Stimulated activated CD4-positive, alpha-beta T cell treated with anti-CD3 and anti-CD28 coated beads, Interleukin-1b, Interleukin-23, amount 100 ng/mL, for 1 hour (primary cell): ENCODE data around the gene RHBDL2.
"Not testable (repeated sequence)": the region's sequence is repeated elsewhere in the genome, so short reads cannot be mapped to it uniquely, and the experiment has no call there.

Experiments used
- DNase-seq, 2 donors: peaks; one replicate each; pipeline ENCODE4 v3.0.0-alpha.2; 2020; ENCODE audit warnings: low read depth in 2 of 2

The RHBDL2 gene

DNA sequence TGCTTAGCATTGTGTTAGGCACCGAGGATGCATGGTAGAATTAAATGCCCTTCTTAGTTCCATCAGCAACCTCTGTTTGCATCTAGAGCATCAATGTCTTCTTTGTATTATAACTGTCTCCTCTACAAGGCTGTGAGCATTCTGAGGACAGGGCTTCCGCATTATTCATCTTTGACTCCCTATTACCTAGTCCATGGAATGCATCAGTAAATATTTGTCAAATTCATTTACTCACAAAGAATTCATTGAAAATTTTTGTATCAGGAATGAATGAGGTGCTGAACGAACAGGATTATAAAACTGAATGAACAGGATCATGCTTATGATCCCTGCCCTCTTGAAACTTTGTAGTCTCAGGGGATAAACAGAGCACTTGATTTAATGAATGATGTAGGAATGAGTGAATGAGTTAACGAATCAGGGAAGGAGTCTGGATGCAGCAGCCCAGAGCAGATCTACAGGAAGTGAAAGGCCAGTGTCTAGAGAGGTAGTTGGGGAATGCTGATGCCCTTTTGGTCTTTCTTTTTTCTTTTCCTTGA lies 2.8 kb downstream of the RHBDL2 start:
- no peak for DNase-seq

DNA sequence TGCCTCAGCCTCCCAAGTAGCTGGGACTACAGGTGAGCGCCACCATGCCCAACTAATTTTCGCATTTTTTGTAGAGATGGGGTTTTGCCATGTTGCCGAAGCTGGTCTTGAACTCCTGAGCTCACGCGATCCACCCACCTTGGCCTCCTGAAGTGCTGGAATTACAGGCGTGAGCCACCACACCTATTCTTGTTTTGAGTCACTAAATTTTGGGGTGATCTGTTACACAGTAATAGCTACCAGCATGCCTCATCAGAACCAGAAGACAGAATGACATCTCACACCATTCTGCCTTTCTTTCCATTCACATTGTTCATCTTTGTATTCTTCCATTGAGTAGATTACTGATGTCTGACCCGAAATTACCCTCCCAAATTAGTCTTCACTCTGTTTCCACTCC lies 9.1 kb downstream of the RHBDL2 start:
- no peak for DNase-seq

DNA sequence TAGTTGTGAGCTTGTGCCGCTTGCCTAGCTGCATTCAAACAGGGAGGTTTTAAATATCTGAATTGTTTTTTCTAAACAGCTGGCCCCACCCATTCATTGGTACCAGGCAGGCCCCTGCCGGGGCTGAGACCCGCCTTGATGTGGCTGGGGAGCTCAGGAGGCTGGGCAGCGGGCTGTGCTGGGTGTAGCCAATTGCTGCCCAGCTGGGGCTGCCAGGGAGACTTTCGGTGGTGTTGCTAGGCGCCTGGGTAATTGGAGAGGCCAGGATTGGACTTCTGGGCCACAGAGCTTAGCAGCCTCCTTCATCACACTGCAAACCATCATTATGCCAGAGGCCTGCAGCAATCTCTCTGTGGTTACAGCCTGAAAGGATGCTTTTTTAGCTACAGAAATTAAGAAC lies 12.2 kb downstream of the RHBDL2 start:
- DNase-seq = no peak

DNA sequence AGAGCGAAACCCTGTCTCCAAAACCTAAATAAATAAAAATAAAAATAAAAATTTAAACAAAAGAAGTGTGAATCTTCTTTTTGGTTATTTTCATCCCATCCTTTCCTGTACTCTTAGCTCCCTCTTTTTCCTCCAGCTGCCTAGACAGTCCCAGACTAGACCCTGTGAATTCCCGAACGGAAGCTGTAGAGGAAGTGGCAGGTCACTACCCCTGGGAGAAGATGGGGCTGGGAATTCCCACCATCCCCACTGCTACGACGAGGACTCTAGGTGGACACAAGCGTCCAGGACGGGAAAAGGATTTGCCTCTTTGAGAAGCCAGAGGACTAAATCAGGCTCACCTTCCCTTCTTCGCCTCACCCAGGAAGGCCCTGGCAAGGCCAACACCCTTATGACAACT lies 12.6 kb downstream of the RHBDL2 start:
- no peak for DNase-seq

DNA sequence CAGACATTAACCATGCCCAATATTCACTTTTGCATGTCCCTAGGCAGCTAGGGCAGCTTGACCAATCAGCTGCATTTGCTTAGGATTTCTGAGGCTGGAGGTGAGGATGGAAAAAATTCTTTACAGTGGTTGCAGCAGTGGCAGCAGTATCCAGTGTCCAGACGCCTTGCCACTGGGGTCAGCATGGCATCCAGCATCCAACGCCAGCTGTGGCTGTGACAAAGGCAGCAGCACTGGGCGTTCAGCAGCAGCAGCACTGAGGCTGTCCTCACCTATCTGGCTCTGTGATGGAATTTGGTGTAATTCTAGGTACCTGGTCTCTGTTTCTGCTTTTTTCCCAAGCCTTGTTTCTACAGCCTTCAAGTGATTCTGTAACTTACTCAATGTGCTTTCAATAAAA lies 15.5 kb downstream of the RHBDL2 start:
- DNase-seq = no peak

DNA sequence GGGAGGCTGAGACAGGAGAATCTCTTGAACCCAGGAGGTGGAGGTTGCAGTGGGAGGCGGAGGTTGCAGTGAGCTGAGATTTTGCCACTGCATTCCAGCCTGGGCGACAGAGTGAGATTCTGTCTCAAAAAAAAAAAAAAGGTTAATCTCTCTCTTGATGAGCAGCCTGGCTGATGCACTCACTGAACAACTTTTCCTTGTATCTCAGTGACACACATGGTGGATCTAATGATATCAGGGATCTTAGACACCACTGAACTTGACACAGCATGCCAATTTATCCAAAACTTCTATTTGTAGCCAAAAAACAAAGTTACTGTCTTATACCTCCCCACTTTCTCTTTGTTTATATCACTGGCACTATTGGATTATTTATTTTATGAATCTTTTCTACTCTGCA lies 16.2 kb downstream of the RHBDL2 start:
- DNase-seq = no peak

DNA sequence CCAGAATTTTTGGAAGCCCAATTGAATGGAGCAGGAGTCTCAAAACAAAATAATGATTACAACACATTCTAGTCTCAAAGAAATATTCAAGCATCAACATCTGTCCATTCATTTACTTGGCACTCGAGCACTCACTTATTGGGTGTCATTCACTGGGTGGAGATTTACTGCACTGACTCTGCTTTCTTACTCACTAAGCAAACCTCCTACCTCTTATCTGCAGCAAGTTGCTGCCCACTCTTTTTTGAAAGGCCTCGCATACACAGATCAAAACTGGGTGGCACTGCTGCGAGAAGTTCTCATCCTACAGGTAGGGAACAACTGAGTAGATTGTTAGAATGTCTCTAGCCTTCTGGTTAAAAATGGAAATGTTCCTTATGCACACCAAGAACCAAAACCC lies 18.0 kb downstream of the RHBDL2 start:
- DNase-seq = no peak

DNA sequence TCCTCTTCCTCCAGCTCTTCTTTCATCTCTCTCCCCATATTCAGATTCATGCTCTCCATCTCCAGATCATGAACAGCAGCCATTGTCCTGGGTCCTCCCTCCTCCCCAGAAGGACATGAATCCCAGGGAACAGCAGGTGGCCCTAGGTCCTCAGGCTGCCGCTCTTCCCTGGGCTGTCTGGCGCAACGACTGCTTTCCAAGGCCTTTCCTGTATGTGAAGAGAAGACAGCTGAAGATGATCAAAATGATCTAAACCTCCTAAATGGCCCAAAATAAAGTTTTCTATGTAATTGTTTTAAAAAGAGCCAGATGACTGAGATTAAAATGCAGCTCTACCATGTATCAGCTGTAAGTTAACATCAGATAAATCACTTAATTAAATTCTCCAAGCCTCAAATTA lies 22.5 kb downstream of the RHBDL2 start:
- no peak for DNase-seq

DNA sequence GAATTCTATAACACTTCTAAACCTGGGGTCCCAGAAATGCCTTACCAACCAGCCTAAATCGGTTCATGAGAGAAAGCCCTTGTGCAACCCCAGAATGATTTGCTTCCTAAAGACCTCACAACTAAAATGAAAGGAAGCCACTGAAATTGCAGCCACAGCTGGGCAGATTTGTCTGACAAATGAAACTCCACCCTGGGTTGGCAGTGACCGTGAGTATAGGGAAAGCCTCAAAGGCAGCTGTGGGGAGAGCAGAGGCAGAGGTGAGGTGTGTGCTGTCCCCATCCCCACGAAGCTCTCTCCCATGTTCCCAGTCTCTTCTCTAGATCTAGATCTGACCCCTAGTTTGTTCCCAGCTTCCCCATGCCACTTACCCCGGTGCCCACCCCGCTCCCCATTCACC lies 23.1 kb downstream of the RHBDL2 start:
- no peak for DNase-seq

DNA sequence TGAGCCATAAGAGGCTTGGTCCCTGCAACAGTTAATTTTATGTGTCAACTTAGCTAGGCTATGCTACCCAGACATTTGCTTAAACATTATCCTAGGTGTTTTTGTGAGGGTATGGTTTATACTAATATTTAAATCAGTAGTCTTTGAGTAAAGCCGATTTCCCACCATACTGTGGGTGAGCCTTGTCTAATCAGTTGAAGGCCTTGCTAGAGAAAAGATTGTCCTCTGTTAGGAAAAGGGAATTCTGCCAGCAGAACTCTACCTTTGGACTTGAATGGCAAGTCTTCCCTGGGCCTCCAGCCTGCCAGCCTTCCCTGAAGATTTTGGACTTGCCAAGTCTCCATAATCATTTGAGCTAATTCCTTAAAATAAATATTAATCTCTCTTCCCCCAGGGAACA lies 23.9 kb downstream of the RHBDL2 start:
- DNase-seq = no peak

DNA sequence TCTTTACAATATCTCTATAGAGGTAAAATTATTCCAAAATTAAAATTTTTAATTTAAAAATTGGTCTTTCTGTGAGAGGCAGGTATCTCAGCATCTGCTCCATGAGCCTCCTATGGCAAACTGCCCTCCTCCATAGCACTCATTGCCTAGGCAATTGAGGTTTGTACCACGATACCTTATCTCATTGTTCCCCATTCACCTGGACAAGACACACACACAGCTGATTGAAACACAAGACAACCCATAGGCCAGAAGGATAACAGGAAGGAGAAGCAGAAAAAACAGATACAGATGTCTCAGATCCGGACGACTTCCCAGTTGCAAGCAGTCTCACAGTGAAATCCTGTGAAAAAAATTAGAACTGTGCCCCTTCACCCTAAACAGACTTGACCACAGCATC lies 24.3 kb downstream of the RHBDL2 start:
- no peak for DNase-seq

DNA sequence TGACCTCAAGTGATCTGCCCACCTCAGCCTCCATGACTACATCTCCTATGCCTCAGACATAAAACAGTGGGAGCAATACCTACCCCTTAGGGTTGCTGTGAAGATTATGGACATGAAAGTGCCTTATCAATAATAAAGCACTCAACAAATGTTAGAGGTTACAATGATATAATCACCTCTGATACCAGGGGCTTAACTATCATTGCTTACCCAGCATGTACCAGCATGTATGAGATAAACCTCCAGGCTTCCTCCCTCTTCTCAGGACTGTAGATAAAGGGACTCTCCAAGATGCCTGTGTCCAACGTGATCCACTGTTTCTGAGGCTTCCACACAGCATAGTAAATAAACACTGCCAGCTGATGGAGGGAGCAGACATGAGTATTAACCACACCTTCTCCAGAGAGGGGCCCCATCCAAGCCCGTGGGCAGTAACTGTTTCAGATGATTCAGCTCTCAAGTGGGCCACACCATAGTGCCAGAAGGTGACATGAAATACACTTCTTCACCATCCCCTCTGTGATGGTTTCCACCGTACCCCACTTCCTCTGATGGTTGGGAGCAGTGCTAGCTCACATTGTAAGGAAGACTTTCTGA lies 26.2 kb downstream of the RHBDL2 start:
- DNase-seq = no peak

DNA sequence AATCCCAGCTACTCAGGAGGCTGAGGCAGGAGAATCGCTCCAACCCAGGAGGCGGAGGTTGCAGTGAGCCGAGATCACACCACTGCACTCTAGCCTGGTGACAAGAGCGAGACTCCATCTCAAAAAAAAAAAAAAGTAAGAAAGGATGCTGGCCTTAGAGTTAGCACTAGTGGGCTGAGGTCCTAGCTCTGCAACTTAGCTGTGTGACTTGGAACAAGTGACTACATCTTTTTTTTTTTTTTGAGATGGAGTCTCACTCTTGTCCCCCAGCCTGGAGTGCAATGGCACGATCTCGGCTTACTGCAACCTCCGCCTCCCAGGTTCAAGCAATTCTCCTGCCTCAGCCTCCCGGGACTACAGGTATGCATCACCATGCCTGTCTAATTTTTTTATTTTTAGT lies 26.7 kb downstream of the RHBDL2 start:
- DNase-seq = not testable (repeated sequence)

DNA sequence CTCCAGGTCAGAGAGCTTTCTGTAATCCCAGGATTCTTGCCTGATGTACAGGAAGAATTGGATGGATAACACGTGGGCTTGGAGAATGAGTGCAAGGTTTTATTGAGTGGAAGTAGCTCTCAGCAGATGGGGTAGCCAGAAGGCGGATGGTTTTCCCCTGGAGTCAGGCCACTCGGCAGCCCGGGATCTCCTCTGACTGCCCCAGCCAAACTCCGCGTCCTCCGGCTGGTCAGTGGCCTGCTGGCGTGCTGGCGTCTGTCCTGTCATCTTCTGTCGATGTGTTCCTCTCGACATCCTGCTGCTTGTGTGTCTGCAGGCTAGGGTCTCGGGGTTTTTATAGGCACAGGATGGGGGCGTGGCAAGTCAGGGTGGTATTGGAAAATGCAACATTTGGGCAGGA lies 32.8 kb downstream of the RHBDL2 start:
- no peak for DNase-seq

DNA sequence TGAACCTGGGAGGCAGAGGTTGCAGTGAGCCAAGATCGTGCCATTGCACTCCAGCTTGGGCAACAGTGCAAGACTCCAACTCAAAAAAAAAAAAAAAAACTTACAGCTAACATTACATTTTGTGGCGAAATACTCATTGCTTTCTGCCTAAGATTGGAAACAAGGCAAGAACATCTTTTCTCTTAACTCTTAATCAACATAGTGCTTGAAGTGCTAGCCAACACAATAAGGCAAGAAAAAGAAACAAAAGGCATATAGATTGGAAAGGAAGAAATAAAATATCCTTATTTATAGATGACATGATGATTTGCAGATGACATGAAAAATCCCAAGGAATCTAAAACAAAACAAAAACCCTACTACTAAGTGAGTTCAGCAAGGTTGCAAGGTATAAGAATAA lies 35.6 kb downstream of the RHBDL2 start:
- DNase-seq = no peak

DNA sequence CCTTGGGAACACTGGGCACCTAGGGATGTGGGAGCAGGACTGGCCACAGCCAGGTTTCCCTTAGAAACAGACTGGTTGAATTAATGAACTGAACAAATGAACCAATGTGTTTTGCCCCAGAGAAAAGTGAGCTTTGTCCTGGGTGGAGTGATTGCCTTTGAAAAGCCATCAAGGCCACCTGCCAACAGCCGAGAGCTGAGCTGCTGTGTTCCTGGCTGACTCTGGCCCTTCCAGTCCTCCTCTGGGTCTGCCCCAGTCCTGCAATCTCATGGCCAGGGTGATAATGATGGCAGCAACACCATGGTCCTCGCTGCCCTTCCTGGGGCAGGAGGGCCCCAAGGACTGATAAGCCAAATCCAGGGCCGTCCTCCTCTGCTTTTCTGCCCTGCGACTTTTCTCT lies 42.1 kb downstream of the RHBDL2 start:
- no peak for DNase-seq

DNA sequence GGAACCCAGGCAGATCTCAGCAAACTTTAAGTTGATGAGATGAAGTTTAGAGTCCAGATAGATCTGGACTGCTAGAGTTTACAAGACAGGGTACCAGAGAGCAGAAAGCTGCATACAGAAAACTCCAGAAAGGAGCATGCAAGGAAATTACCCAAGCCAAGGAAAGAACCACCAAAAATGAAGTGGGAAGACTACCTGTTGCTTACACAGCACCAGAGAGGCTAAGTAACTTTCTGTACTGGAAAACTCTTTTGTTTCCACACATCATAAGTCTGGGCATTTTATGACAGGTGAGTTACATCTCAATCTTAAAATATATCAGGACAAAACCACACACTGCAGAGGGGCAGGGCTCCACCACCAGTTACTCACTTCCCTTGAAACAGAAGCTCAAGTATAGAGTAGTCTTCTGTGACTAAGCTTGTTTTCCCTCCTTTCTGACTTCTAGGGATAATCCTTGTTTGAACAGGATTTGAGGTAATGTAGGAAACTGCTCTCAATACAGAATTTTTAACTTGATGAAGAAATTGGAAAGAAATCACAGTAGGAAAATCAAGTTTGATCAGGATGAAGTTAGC lies 42.9 kb downstream of the RHBDL2 start:
- no peak for DNase-seq

DNA sequence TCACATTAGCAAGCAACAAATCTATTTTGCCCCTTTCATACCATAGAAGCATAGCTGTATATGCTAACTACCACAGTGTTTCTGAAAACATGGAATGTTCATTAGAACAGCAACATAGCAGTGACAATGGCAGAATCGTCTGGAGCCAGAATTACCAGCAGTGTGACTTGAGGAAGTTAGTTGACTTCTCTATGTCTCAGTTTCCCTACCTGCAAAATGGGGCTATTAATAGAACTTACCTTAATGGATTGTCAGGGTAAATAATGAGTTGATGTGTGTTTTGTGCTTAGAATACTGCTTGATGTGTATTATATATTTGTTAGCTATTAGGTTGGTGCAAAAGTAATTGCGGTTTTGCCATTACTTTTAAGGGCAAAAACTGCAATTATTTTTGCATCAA lies 45.5 kb downstream of the RHBDL2 start:
- DNase-seq = no peak

DNA sequence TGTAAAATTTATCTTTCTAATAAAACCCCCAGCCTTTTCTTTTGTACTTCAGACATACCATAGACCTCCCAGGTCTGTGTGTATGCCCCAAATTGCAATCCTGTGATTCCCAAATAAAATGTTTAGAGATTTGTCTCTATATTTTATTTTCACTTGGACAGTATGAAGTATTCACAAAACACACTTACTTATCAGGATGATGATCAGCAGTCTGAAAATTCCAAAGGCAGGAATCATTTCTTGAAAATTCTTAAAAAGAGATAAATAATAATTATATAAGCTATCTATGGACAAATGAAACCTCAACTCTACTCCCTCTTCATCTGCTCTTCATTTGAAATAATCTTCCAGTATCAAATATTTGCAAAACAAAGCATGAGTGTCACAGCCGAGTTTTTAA lies 48.7 kb downstream of the RHBDL2 start:
- no peak for DNase-seq

DNA sequence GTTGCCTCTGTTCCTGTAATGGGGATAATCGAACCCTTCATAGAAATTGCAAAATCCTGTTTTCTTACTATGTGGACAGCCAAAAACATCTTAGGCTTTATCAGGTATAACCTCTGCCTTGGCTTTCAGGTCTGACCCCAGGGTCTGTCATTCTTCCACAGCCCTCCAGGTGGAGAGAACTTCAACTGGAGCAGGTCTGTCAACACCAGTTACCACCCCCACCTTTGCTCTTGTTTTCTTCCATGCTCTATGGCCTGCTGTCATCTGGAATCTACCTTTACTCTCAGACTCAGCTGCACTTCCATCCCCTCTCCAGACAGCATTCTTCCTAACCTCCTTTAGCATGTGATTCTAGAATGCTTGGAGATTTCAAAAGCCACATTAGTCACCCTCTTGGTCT lies 49.9 kb downstream of the RHBDL2 start:
- DNase-seq = no peak

DNA sequence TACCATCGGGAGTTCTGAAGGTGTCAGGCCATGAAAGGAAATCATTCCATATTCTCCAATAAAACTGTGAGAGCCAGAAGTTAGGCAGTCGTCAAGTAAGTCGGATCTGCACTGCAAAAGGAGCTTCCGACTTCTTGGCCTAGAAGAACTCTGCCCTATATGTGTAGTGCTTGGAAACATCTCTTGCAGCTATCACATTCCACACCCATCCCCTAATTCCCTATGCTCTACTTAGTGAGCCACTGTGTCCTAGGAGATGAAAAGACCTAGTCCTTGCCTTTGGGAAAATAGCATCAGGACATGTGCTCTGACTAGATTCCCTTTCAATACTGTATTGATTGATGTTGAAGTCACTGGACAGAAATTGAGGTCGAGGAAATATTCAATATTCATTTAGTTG lies 52.0 kb downstream of the RHBDL2 start:
- no peak for DNase-seq

DNA sequence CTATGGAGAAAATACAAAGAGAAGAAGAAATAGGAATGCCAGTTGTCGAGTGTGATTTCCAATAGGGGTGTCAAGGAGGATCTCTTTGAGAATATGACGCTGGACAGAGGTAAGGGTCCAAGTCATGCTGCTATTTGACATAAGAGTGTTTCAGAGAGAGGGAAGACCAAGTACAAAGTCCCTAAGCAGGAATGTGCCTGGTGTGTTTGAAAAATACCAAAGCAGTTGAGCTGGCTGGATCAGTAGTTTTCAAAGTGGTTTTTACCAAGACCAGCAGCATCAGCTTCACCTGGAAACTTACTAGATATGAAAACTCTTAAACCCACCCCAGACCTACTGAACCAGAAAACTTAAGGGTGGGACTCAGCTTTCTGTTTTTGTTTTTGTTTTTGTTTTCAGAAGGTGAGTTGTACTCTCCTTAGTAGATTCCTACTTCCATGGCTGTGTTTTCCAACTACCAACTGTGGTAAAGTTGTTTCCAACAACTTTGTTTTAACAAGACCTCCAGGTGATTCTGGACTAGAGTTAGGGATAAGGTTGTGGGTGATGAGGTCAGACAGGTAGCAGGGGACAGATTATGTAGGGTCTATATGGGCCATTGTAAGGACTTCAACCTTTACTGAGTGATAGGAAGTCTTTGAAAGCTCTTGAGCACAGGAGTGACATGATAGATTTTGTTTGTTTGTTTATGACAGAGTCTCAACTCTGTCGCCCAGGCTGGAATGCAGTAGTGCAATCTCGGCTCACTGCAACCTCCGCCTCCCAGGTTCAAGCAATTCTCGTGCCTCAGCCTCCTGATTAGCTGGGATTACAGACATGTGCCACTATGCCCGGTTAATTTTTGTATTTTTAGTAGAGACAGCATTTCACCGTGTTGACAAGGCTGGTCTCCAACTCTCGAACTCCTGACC lies 53.0 kb downstream of the RHBDL2 start:
- DNase-seq = no peak

DNA sequence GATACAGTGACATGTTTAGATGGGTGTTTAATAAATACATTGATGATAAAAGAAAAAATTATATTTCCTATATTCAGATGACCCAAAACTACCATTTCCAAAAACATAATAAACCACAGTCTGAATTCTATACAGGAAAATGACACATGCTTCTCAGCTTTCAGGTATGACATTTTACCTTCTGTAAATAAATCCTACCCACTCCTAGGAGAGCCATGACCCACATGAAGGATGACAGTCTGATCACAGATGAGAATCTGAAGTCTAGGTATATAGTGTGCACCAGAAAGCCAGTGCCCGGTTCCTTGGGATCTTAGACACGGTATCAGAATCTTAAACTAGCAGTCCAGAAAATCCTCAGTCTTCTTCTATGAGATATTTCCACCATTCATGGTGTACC lies 56.5 kb downstream of the RHBDL2 start:
- no peak for DNase-seq
